Dermis microvascular lymphatic vessel endothelial cell (primary cell): ENCODE results near the gene ACTR8. TPM values are rescaled to one million over a fixed set of nuclear protein-coding genes. Genes with fewer than 3 reads are reported as not detected.

ENCODE experiments used
- DNase-seq, 2 donors: peaks; one replicate each; pipeline versions ENCODE4 v3.0.0 to v3.0.0-alpha.2; 2010; ENCODE audit warnings: low read depth in 2 of 2
- total RNA-seq: library from RNA; depleted of rRNA; stranded (reverse); fragments of >200 nt; gene quantifications from 2 replicates; pipeline ENCODE4 v1.2.1, GENCODE V29; 2014

The ACTR8 gene
- total RNA-seq, 1 donor from 2014 or later, result 24.9 TPM

DNA sequence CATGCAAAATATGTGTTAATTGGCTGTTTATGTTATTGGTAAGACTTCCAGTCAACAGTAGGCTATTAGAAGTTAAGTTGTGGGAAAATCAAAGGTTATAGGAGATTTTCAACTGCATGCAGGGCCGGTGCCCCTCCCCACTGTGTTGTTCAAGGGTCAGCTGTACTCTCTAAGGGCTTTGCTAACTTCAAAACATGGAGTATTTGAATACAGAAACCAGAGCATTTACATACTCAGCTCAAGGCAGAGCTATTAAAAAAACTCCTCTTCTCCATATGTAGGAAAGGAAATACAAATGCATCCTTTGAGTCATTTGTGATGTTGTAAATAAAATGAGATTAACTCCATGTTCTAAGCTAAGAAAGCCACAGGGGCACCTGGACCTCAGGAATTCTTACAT lies 18.8 kb downstream of the ACTR8 start:
- no peak for DNase-seq

- DNase-seq, result no peak
Observed at GRCh38 chr3:53862241-53862640, 19.7 kb downstream of the ACTR8 start.

DNA sequence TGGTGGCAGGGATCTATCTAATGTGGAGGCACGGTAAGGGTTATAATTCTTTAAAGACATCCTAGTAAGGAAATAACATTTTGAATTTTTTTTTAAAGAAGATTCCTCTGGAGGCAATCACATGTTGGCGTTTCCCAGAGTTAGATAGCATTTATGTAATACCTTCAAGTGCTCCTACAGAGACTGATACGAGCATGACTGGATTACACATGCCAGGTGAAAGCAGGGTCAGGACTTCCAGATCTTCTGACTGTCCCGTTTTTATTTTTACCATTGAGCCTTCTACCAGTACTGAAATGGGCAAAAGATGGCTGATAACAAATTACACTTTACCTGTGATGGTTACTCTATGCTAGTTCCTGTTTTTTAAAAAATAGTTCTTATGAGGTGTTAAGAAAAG lies 21.8 kb downstream of the ACTR8 start:
- no peak for DNase-seq

DNA sequence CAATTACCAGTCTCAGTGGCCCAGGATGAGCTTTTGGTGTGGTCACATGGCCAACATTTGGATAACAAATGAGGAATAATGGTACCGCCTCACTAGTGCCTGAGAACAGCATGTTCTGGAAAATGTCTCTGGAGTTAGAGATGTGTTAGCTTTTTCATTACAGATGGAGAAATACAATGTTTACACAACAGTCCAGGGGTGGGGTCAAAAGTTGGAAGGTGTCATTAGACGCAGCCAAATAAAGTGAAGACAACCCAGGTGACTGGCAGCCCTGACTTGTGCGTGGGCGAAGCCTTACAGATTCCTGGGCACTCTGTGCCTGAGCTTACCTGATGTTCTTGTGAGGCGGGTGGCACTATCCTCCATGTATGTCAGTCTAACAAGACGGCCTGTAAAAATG lies 22.8 kb downstream of the ACTR8 start:
- no peak for DNase-seq

- no peak for DNase-seq
Observed at GRCh38 chr3:53858096-53858741, 23.7 kb downstream of the ACTR8 start.

DNA sequence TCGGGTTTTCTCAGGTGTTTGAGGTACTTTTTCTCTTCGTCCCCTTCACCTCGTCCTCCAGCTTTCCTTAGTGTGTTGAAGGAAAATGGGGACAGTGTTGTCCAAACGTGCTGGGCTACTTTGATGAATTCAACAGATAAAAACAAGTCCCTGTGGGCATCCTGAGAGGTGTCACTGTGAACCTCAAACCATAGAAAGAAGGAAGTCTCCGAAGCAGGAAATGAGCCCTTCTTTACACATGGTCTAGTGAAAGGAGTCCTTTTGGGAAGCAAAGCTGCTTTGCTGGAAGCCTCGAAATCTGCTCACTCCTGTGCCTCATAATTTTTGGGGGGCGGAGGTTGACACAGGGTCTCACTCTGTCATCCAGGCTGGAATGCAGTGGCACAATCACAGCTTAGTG lies 25.0 kb downstream of the ACTR8 start:
- no peak for DNase-seq

DNA sequence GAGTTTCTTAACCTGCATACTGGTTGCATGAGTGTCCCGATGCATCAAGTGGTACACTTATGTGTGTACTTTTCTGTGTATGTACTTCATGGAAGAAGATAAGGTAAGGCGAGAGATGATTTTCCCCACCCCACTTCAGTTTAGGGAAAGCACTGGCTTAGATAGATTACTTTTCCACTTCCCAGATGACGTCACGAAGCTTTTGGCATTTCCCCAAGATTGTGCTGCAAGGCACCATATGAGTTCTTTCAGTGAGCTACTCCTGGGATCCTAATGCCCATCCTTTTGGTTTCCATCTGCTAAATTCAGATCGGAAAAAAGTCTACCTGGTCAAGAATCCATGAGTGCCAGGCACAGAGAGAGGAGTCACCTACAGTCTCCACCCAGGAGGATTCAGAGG lies 31.1 kb downstream of the ACTR8 start:
- peak; percentile 13 to 24 for DNase-seq

DNA sequence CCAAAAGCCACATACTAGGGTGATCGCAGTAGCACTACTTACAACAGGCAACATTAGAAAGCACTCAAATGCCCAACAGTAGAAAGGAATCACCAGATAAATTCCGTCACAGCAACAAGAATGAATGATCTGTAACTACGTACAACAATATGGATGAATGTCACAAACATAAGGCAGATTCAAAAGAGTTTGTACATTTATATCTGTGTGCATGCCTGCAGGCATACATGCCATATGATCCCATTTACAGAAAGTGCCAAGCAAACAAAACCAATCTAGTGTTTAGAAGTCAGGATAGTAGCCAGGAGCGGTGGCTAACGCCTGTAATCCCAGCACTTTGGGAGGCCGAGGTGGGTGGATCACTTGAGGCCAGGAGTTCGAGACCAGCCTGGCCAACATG lies 32.0 kb downstream of the ACTR8 start:
- DNase-seq, result no peak

- DNase-seq, result no peak
Observed at GRCh38 chr3:53846851-53847155, 35.1 kb downstream of the ACTR8 start.

GRCh38 chr3:53846134-53846850 lies 35.7 kb downstream of the ACTR8 start, which contains the start of the genes CHDH and IL17RB:
CHDH (minus strand) TSS chr3:53846419; CDS start chr3:53824008, 22,411 bp downstream.
IL17RB (plus strand) TSS chr3:53846568; CDS start chr3:53846589, 21 bp downstream.
- DNase-seq, result peak in 1 of 2 donors; percentile 22

DNA sequence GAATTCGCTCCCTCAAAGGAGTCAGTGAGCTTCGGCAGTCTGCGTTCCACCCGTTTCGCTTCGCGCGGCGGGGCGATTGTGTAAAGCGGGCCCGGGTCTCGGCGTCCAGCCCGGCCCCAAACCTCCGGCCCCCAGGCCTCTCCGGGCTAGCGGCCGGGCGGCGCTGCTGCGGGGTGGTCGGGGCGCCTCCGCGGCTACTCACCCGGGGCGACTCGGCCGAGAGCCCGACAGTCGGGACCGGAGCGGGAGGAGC lies 36.1 kb downstream of the ACTR8 start:
- no peak for DNase-seq

- DNase-seq, result peak in 1 of 2 donors; percentile 29
Observed at GRCh38 chr3:53845103-53845880, 36.7 kb downstream of the ACTR8 start.

DNA sequence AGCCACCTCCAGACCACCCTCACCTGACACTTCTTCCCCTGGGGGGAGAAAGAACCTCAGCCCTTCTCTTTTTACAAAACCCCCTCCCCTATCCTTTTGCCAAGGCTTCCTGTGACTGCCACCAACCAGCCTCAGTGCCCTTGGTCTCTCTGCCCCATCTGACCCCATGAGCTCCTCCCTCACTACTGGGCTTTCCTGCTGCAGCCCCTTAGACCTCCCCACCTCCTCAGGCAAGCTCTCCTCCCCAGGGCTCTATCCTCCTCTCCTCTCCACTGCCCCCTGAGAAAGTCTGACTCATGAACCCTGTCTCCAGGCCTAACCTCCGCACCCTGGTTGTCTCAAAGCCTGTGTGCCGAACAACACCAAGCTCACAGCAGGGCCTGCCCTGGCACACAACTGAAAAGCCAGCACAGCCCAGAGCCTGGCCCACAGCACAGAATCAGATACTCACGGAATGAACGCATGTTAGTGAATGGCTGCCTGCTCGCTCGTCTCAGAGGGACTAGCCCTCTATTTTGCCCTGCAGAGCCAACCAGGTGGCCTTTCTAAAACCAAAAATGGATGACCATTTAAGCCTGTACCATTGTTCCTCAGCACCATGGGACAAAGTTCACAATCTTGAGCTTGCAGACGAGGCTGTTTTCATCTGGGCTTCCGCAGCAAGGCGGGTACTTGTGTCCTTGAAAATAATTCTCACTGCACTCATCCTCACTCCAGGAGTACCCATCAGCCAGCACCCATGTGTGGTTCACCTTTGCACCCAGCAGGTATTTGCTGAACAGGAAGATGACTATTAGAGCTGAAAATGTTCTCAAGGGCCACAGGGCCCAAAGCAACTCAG lies 37.5 kb downstream of the ACTR8 start:
- no peak for DNase-seq

GRCh38 chr3:53843195-53844177 lies 38.5 kb downstream of the ACTR8 start:
- no peak for DNase-seq

GRCh38 chr3:53842436-53843194 lies 39.3 kb downstream of the ACTR8 start:
- DNase-seq, result peak; percentile 21 to 23

- DNase-seq, result no peak
Observed at GRCh38 chr3:53841296-53841695, 40.7 kb downstream of the ACTR8 start.

DNA sequence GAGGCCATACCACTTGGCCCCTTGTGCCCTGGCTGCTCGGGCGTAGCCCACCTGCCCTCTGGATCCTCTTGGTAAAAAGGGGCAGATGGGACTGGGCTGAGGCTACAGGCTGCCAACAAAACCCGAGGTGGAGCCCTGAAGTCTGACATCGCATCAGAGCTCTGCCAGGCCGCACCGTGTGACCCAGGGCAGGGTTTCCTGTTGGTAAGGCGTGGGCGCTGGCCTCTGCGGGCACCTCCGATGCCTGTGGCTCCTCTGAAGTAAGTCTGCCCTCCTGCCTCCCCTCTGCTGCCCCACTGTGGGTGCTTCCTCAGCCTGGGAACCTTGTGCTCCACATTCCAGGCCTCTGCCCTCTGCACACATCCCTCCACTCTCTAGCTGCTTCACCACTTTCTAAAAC lies 44.6 kb downstream of the ACTR8 start:
- DNase-seq, result no peak

DNA sequence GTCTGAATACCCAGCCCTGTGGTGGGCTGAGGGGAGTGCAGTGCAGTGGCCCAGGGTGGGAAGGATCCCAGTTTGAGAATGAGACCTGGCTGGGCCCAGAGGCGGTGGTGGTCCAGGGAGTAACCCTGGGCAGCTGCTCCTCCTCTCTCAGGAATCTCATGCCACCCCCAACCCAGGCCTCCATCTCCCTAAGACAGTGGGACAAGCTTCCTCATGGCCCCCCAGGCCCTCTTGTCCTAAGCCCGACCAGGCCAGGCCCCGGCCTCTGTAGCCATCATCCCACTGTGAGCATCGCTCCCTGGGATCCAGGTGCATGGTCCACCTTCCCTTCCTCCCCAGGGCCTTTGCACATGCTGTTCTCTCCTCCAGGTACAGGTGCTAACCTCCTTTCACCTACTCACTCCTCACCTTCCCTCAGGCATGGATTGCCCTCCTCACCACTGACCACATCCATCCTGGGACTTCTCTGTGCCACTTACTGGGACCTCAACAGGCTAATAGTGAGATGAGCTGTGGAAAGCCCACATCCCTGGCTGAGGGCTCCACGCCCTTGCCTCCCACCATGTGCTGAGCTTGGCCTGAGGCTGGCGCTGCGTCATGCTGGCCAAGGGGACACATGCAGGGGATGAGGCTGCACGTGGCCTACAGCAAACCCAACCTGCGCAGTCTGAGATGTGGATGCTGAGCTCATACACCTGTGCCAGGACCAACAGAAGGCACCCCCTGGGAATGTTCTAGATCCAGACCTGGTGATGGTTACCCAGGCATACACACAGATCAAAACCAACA lies 45.7 kb downstream of the ACTR8 start:
- DNase-seq, result no peak

GRCh38 chr3:53835257-53835656 lies 46.7 kb downstream of the ACTR8 start:
- DNase-seq, result no peak
